ENCODE data around the gene HOXB1.

HOXB1 gene

GRCh38 chr17:48567646-48568354 is 37.0 kb upstream of the HOXB1 start:
- in situ Hi-C loops (cut with HindIII; ENCODE audit: low sequenced_read_pairs) = no loop called here

- in situ Hi-C loops (cut with HindIII; ENCODE audit: low sequenced_read_pairs) = no loop called here
Measured at GRCh38 chr17:48567209-48567608, 36.4 kb upstream of the HOXB1 start.

- in situ Hi-C loops (cut with HindIII; ENCODE audit: low sequenced_read_pairs) = no loop called here
Measured at GRCh38 chr17:48566717-48567116, 35.9 kb upstream of the HOXB1 start.

GRCh38 chr17:48565925-48566710 is 35.3 kb upstream of the HOXB1 start:
- in situ Hi-C loops (cut with HindIII; ENCODE audit: low sequenced_read_pairs) = no loop called here

- in situ Hi-C loops (cut with HindIII; ENCODE audit: low sequenced_read_pairs) = no loop called here
Measured at GRCh38 chr17:48565022-48565554, 34.3 kb upstream of the HOXB1 start.

GRCh38 chr17:48564188-48565021 is 33.6 kb upstream of the HOXB1 start:
- in situ Hi-C loops (cut with HindIII; ENCODE audit: low sequenced_read_pairs) = no loop called here

- in situ Hi-C loops (cut with HindIII; ENCODE audit: low sequenced_read_pairs) = no loop called here
Measured at GRCh38 chr17:48563867-48564187, 33.0 kb upstream of the HOXB1 start.

GRCh38 chr17:48563385-48563838 is 32.6 kb upstream of the HOXB1 start:
- in situ Hi-C loops (cut with HindIII; ENCODE audit: low sequenced_read_pairs) = no loop called here

- in situ Hi-C loops (cut with HindIII; ENCODE audit: low sequenced_read_pairs) = no loop called here
Measured at GRCh38 chr17:48562934-48563333, 32.1 kb upstream of the HOXB1 start.

GRCh38 chr17:48561884-48562810 is 31.3 kb upstream of the HOXB1 start:
- in situ Hi-C loops (cut with HindIII; ENCODE audit: low sequenced_read_pairs) = no loop called here

- in situ Hi-C loops (cut with HindIII; ENCODE audit: low sequenced_read_pairs) = no loop called here
Measured at GRCh38 chr17:48559840-48560817, 29.3 kb upstream of the HOXB1 start.

GRCh38 chr17:48559122-48559839 is 28.5 kb upstream of the HOXB1 start:
- in situ Hi-C loops (cut with HindIII; ENCODE audit: low sequenced_read_pairs) = no loop called here

GRCh38 chr17:48558831-48559121 is 28.0 kb upstream of the HOXB1 start:
- in situ Hi-C loops (cut with HindIII; ENCODE audit: low sequenced_read_pairs) = no loop called here

GRCh38 chr17:48558057-48558830 is 27.4 kb upstream of the HOXB1 start:
- in situ Hi-C loops (cut with HindIII; ENCODE audit: low sequenced_read_pairs) = no loop called here

GRCh38 chr17:48556576-48557401 is 26.0 kb upstream of the HOXB1 start:
- in situ Hi-C loops (cut with HindIII; ENCODE audit: low sequenced_read_pairs) = no loop called here

GRCh38 chr17:48556229-48556575 is 25.4 kb upstream of the HOXB1 start:
- in situ Hi-C loops (cut with HindIII; ENCODE audit: low sequenced_read_pairs) = no loop called here
